GM23248 (cell line): Measurements from ENCODE around the gene MECP2. TPM values are rescaled to one million over a fixed set of nuclear protein-coding genes. Genes with fewer than 3 reads are reported as not detected.
A peak's percentile ranks its signal among the peaks of the same experiment; 100 is the strongest.

Experiments
- DNase-seq: peaks from one replicate; pipeline ENCODE4 v3.0.0-alpha.2; 2015
- H2AFZ ChIP-seq: fragments of 200-600 bp; sonication (generic); 2 replicates; pipeline ENCODE4 v1.6.1; 2016; ENCODE audit warnings: antibody characterized with exemption
- H3F3A ChIP-seq: fragments of 200-600 bp; sonication (generic); 2 replicates; pipeline ENCODE4 v1.6.1; 2016; ENCODE audit warnings: mild to moderate bottlenecking, antibody characterized with exemption, mixed run types; ENCODE audit not compliant: insufficient read depth
- H3K27ac ChIP-seq: fragments of 200-600 bp; sonication (generic); 2 replicates; pipeline ENCODE4 v1.5.1; 2016; ENCODE audit warnings: mild to moderate bottlenecking
- H3K27me3 ChIP-seq: fragments of 200-600 bp; sonication (generic); replicated peaks from 2 replicates; pipeline ENCODE4 v1.6.1; 2016; ENCODE audit warnings: mild to moderate bottlenecking; ENCODE audit not compliant: insufficient read depth
- H3K36me3 ChIP-seq: fragments of 200-600 bp; sonication (generic); 2 replicates; pipeline ENCODE4 v1.6.1; 2016; ENCODE audit warnings: low read depth, mild to moderate bottlenecking
- H3K4me1 ChIP-seq: fragments of 200-600 bp; sonication (generic); 2 replicates; pipeline ENCODE4 v1.6.1; 2016; ENCODE audit warnings: mild to moderate bottlenecking; ENCODE audit not compliant: insufficient read depth
- H3K4me2 ChIP-seq: fragments of 200-600 bp; sonication (generic); one replicate; pipeline ENCODE4 v1.6.1; 2016; ENCODE audit warnings: mild to moderate bottlenecking; ENCODE audit not compliant: unreplicated experiment
- H3K4me3 ChIP-seq: fragments of 200-600 bp; sonication (generic); 2 replicates; pipeline ENCODE4 v1.5.1; 2016; ENCODE audit warnings: mild to moderate bottlenecking
- H3K79me2 ChIP-seq: fragments of 200-600 bp; sonication (generic); 2 replicates; pipeline ENCODE4 v1.6.1; 2016; ENCODE audit warnings: mild to moderate bottlenecking; ENCODE audit not compliant: insufficient read depth
- H3K9ac ChIP-seq: fragments of 200-600 bp; sonication (generic); 2 replicates; pipeline ENCODE4 v1.6.1; 2016; ENCODE audit warnings: mild to moderate bottlenecking
- H3K9me2 ChIP-seq: fragments of 200-600 bp; sonication (generic); 2 replicates; pipeline ENCODE4 v1.6.1; 2016; ENCODE audit warnings: mixed run types, mild to moderate bottlenecking, moderate library complexity; ENCODE audit not compliant: insufficient read depth
- H3K9me3 ChIP-seq: fragments of 200-600 bp; sonication (generic); one replicate; pipeline ENCODE4 v1.6.1; 2017; ENCODE audit warnings: low read depth
- H4K20me1 ChIP-seq: fragments of 200-600 bp; sonication (generic); 2 replicates; pipeline ENCODE4 v1.6.0; 2016; ENCODE audit not compliant: insufficient read depth
- EZH2 ChIP-seq: fragments of 200-600 bp; sonication (generic); IDR thresholded peaks from 2 replicates; pipeline ENCODE4 v1.6.1; 2018; ENCODE audit warnings: antibody characterized with exemption, mild to moderate bottlenecking; ENCODE audit not compliant: insufficient read depth, poor library complexity, severe bottlenecking
- EZH2phosphoT487 ChIP-seq: fragments of 200-600 bp; sonication (generic); IDR thresholded peaks from 2 replicates; pipeline ENCODE4 v1.6.1; 2018; ENCODE audit warnings: antibody characterized with exemption, moderate library complexity, mild to moderate bottlenecking, low read depth; ENCODE audit not compliant: insufficient read depth
- WGBS, 2 experiments: methylation state at CpG; one replicate each; pipeline ENCODE4 v1.1.6; 2015 to 2017; ENCODE audit warnings: low lambda C conversion rate in 2 of 2, low coverage in 1 of 2; ENCODE audit errors: missing lambda C conversion rate in 2 of 2; 5-methylcytosine and 5-hydroxymethylcytosine counted together
- in situ Hi-C: fragments of 300-500 bp; cut with MboI; formaldehyde crosslinking; loops from 2 replicates; pipeline ENCODE4 v1.15.0; 2020
- polyA plus RNA-seq: library from polyadenylated mRNA; unstranded; fragments of >200 nt; fragmentation: Nextera tagmentation; extraction: Ambion mirVana; gene quantifications from 2 replicates; pipeline ENCODE4 v1.2.1, GENCODE V29; 2016
- total RNA-seq: library from RNA; depleted of rRNA; stranded (reverse); fragments of >200 nt; shearing (Covaris generic); gene quantifications from 2 replicates; pipeline ENCODE4 v1.2.3, GENCODE V29; 2014

MECP2 gene
- total and polyA plus RNA-seq, 2 experiments from 2014 or later, result 10.3 to 16.5 TPM

GRCh38 chrX:154140742-154141141 is 43.2 kb upstream of the MECP2 start:
- 62 to 81% methylated on average over 5 to 10 of the region's 10 CpGs for WGBS, 2 experiments
- no peaks in the 10 kb centered on the region for H3K9me2 ChIP-seq
- no peaks in the 10 kb centered on the region for H4K20me1 ChIP-seq
- in situ Hi-C loops, result no loop called here
- H3K4me2 ChIP-seq, result no peak overlapping the region
- no peak for TF ChIP-seq EZH2phosphoT487
- TF ChIP-seq EZH2, result no peak
- H3K36me3 ChIP-seq, result no peaks in the 10 kb centered on the region
- H3K9me3 ChIP-seq, result no peaks in the 10 kb centered on the region
- no peaks in the 10 kb centered on the region for H3K4me1 ChIP-seq
- H3K27me3 ChIP-seq, result no peaks in the 10 kb centered on the region
- no peak overlapping the region for H2AFZ ChIP-seq
- no peak overlapping the region for H3K27ac ChIP-seq
- DNase-seq, result no peak
- H3K79me2 ChIP-seq, result no peaks in the 10 kb centered on the region
- no peak overlapping the region for H3K9ac ChIP-seq
- H3K4me3 ChIP-seq, result no peak overlapping the region
- H3F3A ChIP-seq, result no peaks in the 10 kb centered on the region

- Histone ChIP-seq H3K4me2 (no peak overlapping the region), H3K4me3 (no peak overlapping the region), H2AFZ (no peak overlapping the region), H4K20me1 (no peaks in the 10 kb centered on the region), H3K9me2 (no peaks in the 10 kb centered on the region), H3K9ac (no peak overlapping the region), H3K36me3 (no peaks in the 10 kb centered on the region), H3F3A (no peaks in the 10 kb centered on the region), H3K27ac (no peak overlapping the region), H3K27me3 (no peaks in the 10 kb centered on the region), H3K79me2 (no peaks in the 10 kb centered on the region), H3K9me3 (no peaks in the 10 kb centered on the region), H3K4me1 (no peaks in the 10 kb centered on the region)
- no peak for DNase-seq
- no peak for TF ChIP-seq EZH2phosphoT487
- no peak for TF ChIP-seq EZH2
- WGBS, 2 experiments, result 71 to 75% methylated on average over 5 to 12 of the region's 12 CpGs
- in situ Hi-C loops, result no loop called here
Measured at GRCh38 chrX:154140206-154140605, 42.7 kb upstream of the MECP2 start.

GRCh38 chrX:154138857-154139256 is 41.3 kb upstream of the MECP2 start:
- Histone ChIP-seq H3K4me2 (no peak overlapping the region), H3K36me3 (no peaks in the 10 kb centered on the region), H2AFZ (no peak overlapping the region), H3K4me1 (no peaks in the 10 kb centered on the region), H3K4me3 (no peak overlapping the region), H3K9me3 (no peaks in the 10 kb centered on the region), H3F3A (no peaks in the 10 kb centered on the region), H3K27ac (no peak overlapping the region), H3K9me2 (no peaks in the 10 kb centered on the region), H3K27me3 (no peaks in the 10 kb centered on the region), H3K9ac (no peak overlapping the region), H4K20me1 (no peaks in the 10 kb centered on the region), H3K79me2 (no peaks in the 10 kb centered on the region)
- no peak for TF ChIP-seq EZH2phosphoT487
- TF ChIP-seq EZH2, result no peak
- DNase-seq, result no peak
- 78 to 90% methylated on average over 5 to 10 of the region's 10 CpGs for WGBS, 2 experiments
- in situ Hi-C loops, result no loop called here

GRCh38 chrX:154136627-154137161 is 39.2 kb upstream of the MECP2 start:
- 6 to 7% methylated on average over 22 to 25 of the region's 44 CpGs for WGBS, 2 experiments

More at GRCh38 chrX:154136627-154137161, 39.2 kb upstream of the MECP2 start:
- Histone ChIP-seq H3K4me2 (peak overlapping the region; percentile 65), H3K27ac (no peak overlapping the region), H3K4me1 (no peaks in the 10 kb centered on the region), H3K36me3 (no peaks in the 10 kb centered on the region), H3K9me2 (no peaks in the 10 kb centered on the region), H3K9ac (peak overlapping the region; percentile 31; the same call in 1 of the 2 replicates), H3K4me3 (peak overlapping the region; percentile 70), H3F3A (no peaks in the 10 kb centered on the region), H2AFZ (peak overlapping the region; percentile 88), H3K79me2 (no peaks in the 10 kb centered on the region), H3K27me3 (no peaks in the 10 kb centered on the region), H3K9me3 (no peaks in the 10 kb centered on the region), H4K20me1 (no peaks in the 10 kb centered on the region)
- DNase-seq, result peak; percentile 73
- in situ Hi-C loops, result no loop called here
- TF ChIP-seq EZH2phosphoT487 (no peak), EZH2 (no peak)
